Keratinocyte (primary cell): ENCODE measurements around the gene PPP5C. TPM values are rescaled to one million over a fixed set of nuclear protein-coding genes. Genes with fewer than 3 reads are reported as not detected.

Source experiments
- DNase-seq: peaks from one replicate; pipeline ENCODE4 v3.0.0-alpha.2; 2011; ENCODE audit warnings: low read depth, missing footprints, low spot score
- FAIRE-seq: peaks from 2 replicates; lab custom pipeline; 2011; peaks lifted over from hg19 to GRCh38; lab: Jason Lieb, UNC
- H2AFZ ChIP-seq: 2 replicates; pipeline ENCODE4 v1.6.0; 2012; ENCODE audit warnings: low read length, control low read depth, inconsistent platforms; ENCODE audit not compliant: control insufficient read depth
- H3K27ac ChIP-seq: 2 replicates; pipeline ENCODE4 v1.5.1; 2011; ENCODE audit warnings: low read length; ENCODE audit not compliant: control insufficient read depth, insufficient read depth
- H3K27me3 ChIP-seq: 3 replicates; pipeline ENCODE4 v1.6.0; 2011; ENCODE audit warnings: low read length; ENCODE audit not compliant: control insufficient read depth, insufficient read depth; ENCODE audit errors: extremely low read depth
- H3K36me3 ChIP-seq, 2 experiments: 2 replicates in 1 of 2; 3 replicates in 1 of 2; pipeline ENCODE4 v1.5.1; 2011; ENCODE audit warnings: low read length in 2 of 2, mild to moderate bottlenecking in 1 of 2; ENCODE audit not compliant: control insufficient read depth in 2 of 2, insufficient read depth in 2 of 2; ENCODE audit errors: extremely low read depth in 1 of 2
- H3K4me1 ChIP-seq: 3 replicates; pipeline ENCODE4 v1.5.1; 2011; ENCODE audit warnings: low read length; ENCODE audit not compliant: control insufficient read depth, insufficient read depth; ENCODE audit errors: extremely low read depth
- H3K4me2 ChIP-seq: 3 replicates; pipeline ENCODE4 v1.6.0; 2011; ENCODE audit warnings: low read depth, low read length; ENCODE audit not compliant: control insufficient read depth, insufficient read depth; ENCODE audit errors: extremely low read depth
- H3K4me3 ChIP-seq, 3 experiments: fragments of 200-600 bp in 1 of 3; sonication (generic) in 1 of 3; 2 replicates in 2 of 3; 3 replicates in 1 of 3; pipeline ENCODE4 v1.5.1; 2011 to 2016; ENCODE audit warnings: low read length in 3 of 3, mild to moderate bottlenecking in 3 of 3, control low read depth in 2 of 3, inconsistent platforms in 1 of 3, low read depth in 1 of 3, mixed read lengths in 1 of 3, mixed run types in 1 of 3, moderate library complexity in 1 of 3; ENCODE audit not compliant: control insufficient read depth in 2 of 3, insufficient read depth in 2 of 3; ENCODE audit errors: extremely low read depth in 1 of 3
- H3K79me2 ChIP-seq: 2 replicates; pipeline ENCODE4 v1.6.0; 2012; ENCODE audit warnings: low read length; ENCODE audit not compliant: control insufficient read depth, insufficient read depth
- H3K9ac ChIP-seq: 3 replicates; pipeline ENCODE4 v1.6.0; 2011; ENCODE audit warnings: low read length; ENCODE audit not compliant: control insufficient read depth, insufficient read depth; ENCODE audit errors: extremely low read depth
- H3K9me1 ChIP-seq: 3 replicates; pipeline ENCODE4 v1.6.0; 2011; ENCODE audit warnings: low read length; ENCODE audit not compliant: control insufficient read depth, insufficient read depth; ENCODE audit errors: extremely low read depth
- H3K9me3 ChIP-seq: 2 replicates; pipeline ENCODE4 v1.5.1; 2012; ENCODE audit warnings: low read depth, low read length; ENCODE audit not compliant: control insufficient read depth
- H4K20me1 ChIP-seq: 3 replicates; pipeline ENCODE4 v1.6.0; 2011; ENCODE audit warnings: low read length; ENCODE audit not compliant: control insufficient read depth, insufficient read depth; ENCODE audit errors: extremely low read depth
- EZH2 ChIP-seq: IDR thresholded peaks from one replicate; pipeline ENCODE4 v1.6.1; 2012; ENCODE audit warnings: inconsistent platforms, mild to moderate bottlenecking, low read length, moderate library complexity
- dilution Hi-C: fragments of 300-500 bp; cut with MboI; formaldehyde crosslinking; loops from one replicate; pipeline ENCODE4 v1.7.0; 2020; ENCODE audit warnings: low sequenced_read_pairs; ENCODE audit not compliant: extremely low pct_ligation_motif_present
- polyA plus RNA-seq, 5 experiments: library from polyadenylated mRNA; depleted of rRNA in 3 of 5; stranded (reverse) in 3 of 5; stranded (forward) in 1 of 5; unstranded in 1 of 5; fragments of >200 nt; gene quantifications; 1 replicate in 1 of 5; 2 replicates in 3 of 5; 3 replicates in 1 of 5; pipeline versions ENCODE4 v1.2.1 to v1.2.3, GENCODE V29; 2011 to 2012; ENCODE audit warnings: missing spikeins in 2 of 5, low read depth in 1 of 5, low replicate concordance in 1 of 5
- TF ChIP-seq, protein P1 (sequence below), 3 experiments: IDR thresholded peaks in 1 of 3; conservative IDR thresholded peaks in 1 of 3; optimal IDR thresholded peaks in 1 of 3; 2 replicates in 2 of 3; 3 replicates in 1 of 3; pipeline versions ENCODE3 to v1.5.1; 2011; ENCODE audit warnings: low read length in 3 of 3, mild to moderate bottlenecking in 3 of 3, moderate library complexity in 2 of 3, control low read depth in 1 of 3, inconsistent platforms in 1 of 3; ENCODE audit not compliant: insufficient read depth in 2 of 3; ENCODE audit errors: extremely low read depth in 1 of 3

Gene PPP5C
- polyA plus RNA-seq, 1 donor (not counting 4 experiments of a cell fraction or from before 2014, with no cell fraction given) = 97.5 TPM

DNA sequence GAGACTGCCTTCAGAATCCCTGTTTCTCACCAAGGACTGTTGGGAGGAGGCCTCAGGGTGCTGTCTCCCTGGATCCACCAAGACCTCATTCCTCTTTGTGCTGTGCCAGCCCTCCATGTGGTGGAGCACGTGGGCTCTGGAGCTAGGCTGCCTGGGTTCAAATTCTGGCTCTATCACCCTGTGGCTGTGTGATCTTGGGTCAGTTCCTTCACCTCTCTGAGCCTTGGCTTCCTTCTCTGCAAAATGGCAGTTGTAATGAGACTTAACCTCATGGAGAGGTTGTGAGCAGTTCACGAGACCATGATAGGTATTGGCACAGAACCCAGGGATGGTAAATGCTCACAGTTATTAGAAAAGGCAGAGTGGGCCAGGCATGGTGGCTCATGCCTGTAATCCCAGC is 75.5 kb downstream of the PPP5C start:
- dilution Hi-C loops = no loop called here
- H3K4me2 ChIP-seq = no peak overlapping the region

DNA sequence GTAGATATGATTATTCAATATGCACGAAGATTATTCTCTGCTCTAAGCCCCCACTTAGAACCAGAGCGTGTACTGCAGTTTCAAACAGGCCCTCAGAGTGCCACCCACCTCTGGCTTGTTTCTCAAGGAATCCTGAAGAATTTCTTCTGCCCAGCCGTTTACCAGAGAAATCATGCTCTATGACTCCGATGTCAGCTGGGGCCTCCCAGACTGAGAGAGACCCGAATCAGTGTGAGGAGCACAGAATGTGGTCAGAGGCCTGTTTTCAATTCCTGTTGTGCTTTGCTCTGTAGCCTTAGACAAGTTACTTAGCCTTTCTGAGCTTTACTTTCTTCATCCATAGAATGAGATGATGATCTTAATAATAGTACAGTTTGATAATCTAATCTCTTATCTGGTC is 76.3 kb downstream of the PPP5C start:
- no peaks in the 10 kb centered on the region for H4K20me1 ChIP-seq
- TF ChIP-seq, protein P1, sequence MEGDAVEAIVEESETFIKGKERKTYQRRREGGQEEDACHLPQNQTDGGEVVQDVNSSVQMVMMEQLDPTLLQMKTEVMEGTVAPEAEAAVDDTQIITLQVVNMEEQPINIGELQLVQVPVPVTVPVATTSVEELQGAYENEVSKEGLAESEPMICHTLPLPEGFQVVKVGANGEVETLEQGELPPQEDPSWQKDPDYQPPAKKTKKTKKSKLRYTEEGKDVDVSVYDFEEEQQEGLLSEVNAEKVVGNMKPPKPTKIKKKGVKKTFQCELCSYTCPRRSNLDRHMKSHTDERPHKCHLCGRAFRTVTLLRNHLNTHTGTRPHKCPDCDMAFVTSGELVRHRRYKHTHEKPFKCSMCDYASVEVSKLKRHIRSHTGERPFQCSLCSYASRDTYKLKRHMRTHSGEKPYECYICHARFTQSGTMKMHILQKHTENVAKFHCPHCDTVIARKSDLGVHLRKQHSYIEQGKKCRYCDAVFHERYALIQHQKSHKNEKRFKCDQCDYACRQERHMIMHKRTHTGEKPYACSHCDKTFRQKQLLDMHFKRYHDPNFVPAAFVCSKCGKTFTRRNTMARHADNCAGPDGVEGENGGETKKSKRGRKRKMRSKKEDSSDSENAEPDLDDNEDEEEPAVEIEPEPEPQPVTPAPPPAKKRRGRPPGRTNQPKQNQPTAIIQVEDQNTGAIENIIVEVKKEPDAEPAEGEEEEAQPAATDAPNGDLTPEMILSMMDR (optimal IDR thresholded peaks at IDR 0.05 in 1 of 3, IDR thresholded peaks at IDR 0.05 in 1 of 3, conservative IDR thresholded peaks at IDR 0.05 in 1 of 3; ENCODE audit: extremely low read depth in 1 of 3, insufficient read depth in 2 of 3, low read length in 3 of 3) = no peak
- no peak for TF ChIP-seq EZH2
- no peaks in the 10 kb centered on the region for H3K36me3 ChIP-seq
- H3K9me1 ChIP-seq = no peaks in the 10 kb centered on the region
- FAIRE-seq = no peak
- H3K27ac ChIP-seq = no peak overlapping the region
- H3K4me2 ChIP-seq = no peak overlapping the region
- no peaks in the 10 kb centered on the region for H3K79me2 ChIP-seq
- no peaks in the 10 kb centered on the region for H3K9me3 ChIP-seq
- dilution Hi-C loops = no loop called here
- no peak overlapping the region for H3K4me3 ChIP-seq
- no peak for DNase-seq
- H2AFZ ChIP-seq = no peak overlapping the region
- peaks cover 8% of the 10 kb centered on the region for H3K4me1 ChIP-seq
- H3K9ac ChIP-seq = no peak overlapping the region
- peaks cover 22% of the 10 kb centered on the region for H3K27me3 ChIP-seq

More for the DNA sequence above, 75.5 kb downstream of the PPP5C start:
- Histone ChIP-seq H3K9me1 (no peaks in the 10 kb centered on the region), H3K9ac (no peak overlapping the region), H3K9me3 (no peaks in the 10 kb centered on the region), H3K4me3 (no peak overlapping the region), H3K27me3 (peaks cover 13% of the 10 kb centered on the region), H3K4me1 (peaks cover 8% of the 10 kb centered on the region), H4K20me1 (no peaks in the 10 kb centered on the region), H3K36me3 (no peaks in the 10 kb centered on the region), H2AFZ (no peak overlapping the region), H3K27ac (no peak overlapping the region), H3K79me2 (no peaks in the 10 kb centered on the region)
- no peak for DNase-seq
- FAIRE-seq = no peak
- TF ChIP-seq, protein P1 (optimal IDR thresholded peaks at IDR 0.05 in 1 of 3, IDR thresholded peaks at IDR 0.05 in 1 of 3, conservative IDR thresholded peaks at IDR 0.05 in 1 of 3; ENCODE audit: extremely low read depth in 1 of 3, insufficient read depth in 2 of 3, low read length in 3 of 3) = no peak
- TF ChIP-seq EZH2 = no peak
